HEK293T (cell line): ENCODE results near the gene LRPAP1.

Source experiments
- CTCF ChIA-PET: fragments of 350-600 bp; formaldehyde crosslinking; extraction: SDS; loops from one replicate; lab custom pipeline; 2021; ENCODE audit warnings: antibody characterized with exemption, inconsistent platforms; lab: Yijun Ruan, JAX
- POLR2A ChIA-PET: fragments of 350-600 bp; formaldehyde crosslinking; extraction: SDS; loops from one replicate; lab custom pipeline; 2020; ENCODE audit warnings: antibody characterized with exemption, inconsistent platforms; lab: Yijun Ruan, JAX
- DNase-seq: peaks from one replicate; pipeline ENCODE4 v3.0.0; 2012; ENCODE audit warnings: mixed read lengths; ENCODE audit errors: extremely low spot score
- ARNT ChIP-seq: fragments of 450-650 bp; IDR thresholded peaks from 2 replicates; pipeline ENCODE4 v1.6.1; 2017; ENCODE audit warnings: mild to moderate bottlenecking
- BHLHE40 ChIP-seq: fragments of 450-650 bp; IDR thresholded peaks from 2 replicates; pipeline ENCODE4 v1.6.1; 2016; ENCODE audit warnings: mild to moderate bottlenecking, moderate library complexity, borderline replicate concordance
- CTBP1 ChIP-seq: fragments of 450-650 bp; IDR thresholded peaks from 2 replicates; pipeline ENCODE4 v1.6.1; 2016; ENCODE audit warnings: borderline replicate concordance
- ELF4 ChIP-seq: fragments of 450-650 bp; IDR thresholded peaks from 2 replicates; pipeline ENCODE4 v1.6.1; 2017; ENCODE audit warnings: antibody characterized with exemption
- FOXA1 ChIP-seq: fragments of 450-650 bp; IDR thresholded peaks from 2 replicates; pipeline ENCODE4 v1.6.1; 2016; ENCODE audit warnings: mild to moderate bottlenecking
- FOXK2 ChIP-seq: fragments of 450-650 bp; IDR thresholded peaks from 2 replicates; pipeline ENCODE4 v1.6.1; 2016; ENCODE audit warnings: mild to moderate bottlenecking
- FOXM1 ChIP-seq: fragments of 450-650 bp; IDR thresholded peaks from 2 replicates; pipeline ENCODE4 v1.6.1; 2017; ENCODE audit warnings: mild to moderate bottlenecking, borderline replicate concordance
- HDGF ChIP-seq: fragments of 450-650 bp; IDR thresholded peaks from 2 replicates; pipeline ENCODE4 v1.6.1; 2017; ENCODE audit warnings: antibody characterized with exemption, borderline replicate concordance
- L3MBTL2 ChIP-seq: fragments of 450-650 bp; conservative IDR thresholded peaks from 2 replicates; pipeline ENCODE4 v1.6.1; 2016; ENCODE audit warnings: mild to moderate bottlenecking
- LEF1 ChIP-seq: fragments of 450-650 bp; IDR thresholded peaks from 2 replicates; pipeline ENCODE4 v1.6.1; 2017; ENCODE audit warnings: mild to moderate bottlenecking, borderline replicate concordance
- NFRKB ChIP-seq: fragments of 450-650 bp; IDR thresholded peaks from 2 replicates; pipeline ENCODE4 v1.6.1; 2016; ENCODE audit warnings: mild to moderate bottlenecking, moderate library complexity
- PKNOX1 ChIP-seq: fragments of 450-650 bp; IDR thresholded peaks from 2 replicates; pipeline ENCODE4 v1.6.1; 2016
- SP1 ChIP-seq: fragments of 450-650 bp; IDR thresholded peaks from 2 replicates; pipeline ENCODE4 v1.6.1; 2017
- SUZ12 ChIP-seq: fragments of 450-650 bp; IDR thresholded peaks from 2 replicates; pipeline ENCODE4 v1.6.1; 2016; ENCODE audit warnings: mild to moderate bottlenecking
- TARDBP ChIP-seq: fragments of 450-650 bp; IDR thresholded peaks from 2 replicates; pipeline ENCODE4 v1.6.1; 2016
- ZNF384 ChIP-seq: fragments of 450-650 bp; IDR thresholded peaks from 2 replicates; pipeline ENCODE4 v1.6.1; 2016

LRPAP1 gene

GRCh38 chr4:3478446-3479357 is 53.5 kb downstream of the LRPAP1 start:
- ChIA-PET CTCF (interaction anchor here (0.5 kb wide), 1 partner anchor 28 kb away, joined by 3 read pairs; no protein-coding TSS in a partner anchor), POLR2A (no interaction called here)
- no peak for DNase-seq
- TF ChIP-seq ZNF384 (no peak), L3MBTL2 (no peak), PKNOX1 (no peak), TARDBP (no peak), FOXA1 (no peak), ARNT (no peak), ELF4 (no peak), LEF1 (no peak), SP1 (no peak), CTBP1 (no peak), FOXK2 (no peak), BHLHE40 (no peak), FOXM1 (no peak), NFRKB (no peak)

GRCh38 chr4:3477750-3478430 is 54.3 kb downstream of the LRPAP1 start:
- ChIA-PET POLR2A (no interaction called here), CTCF (no interaction called here)
- DNase-seq = no peak
- TF ChIP-seq PKNOX1 (no peak), CTBP1 (no peak), NFRKB (no peak), HDGF (no peak), LEF1 (no peak), TARDBP (no peak), BHLHE40 (no peak), SP1 (no peak), ZNF384 (no peak), FOXM1 (no peak), ARNT (no peak), FOXK2 (no peak), SUZ12 (no peak), L3MBTL2 (no peak), ELF4 (no peak), FOXA1 (no peak)

- DNase-seq = no peak
- TF ChIP-seq L3MBTL2 (no peak), NFRKB (no peak), FOXM1 (no peak), TARDBP (no peak), ARNT (no peak), HDGF (no peak), SUZ12 (no peak), FOXA1 (no peak), PKNOX1 (no peak), CTBP1 (no peak)
- POLR2A ChIA-PET = no interaction called here
- CTCF ChIA-PET = no interaction called here
These were observed 55.1 kb downstream of the LRPAP1 start for GRCh38 chr4:3476936-3477749.

GRCh38 chr4:3476341-3476747 is 55.9 kb downstream of the LRPAP1 start:
- POLR2A ChIA-PET = no interaction called here
- no peak for DNase-seq

GRCh38 chr4:3475713-3476260 is 56.4 kb downstream of the LRPAP1 start:
- TF ChIP-seq LEF1 (no peak), L3MBTL2 (no peak), FOXK2 (no peak), ELF4 (no peak), TARDBP (no peak), PKNOX1 (no peak), BHLHE40 (no peak), SP1 (no peak), SUZ12 (no peak), HDGF (no peak), ZNF384 (no peak), ARNT (no peak)
- CTCF ChIA-PET = no interaction called here
- DNase-seq = no peak
- POLR2A ChIA-PET = no interaction called here

More at GRCh38 chr4:3476341-3476747, 55.9 kb downstream of the LRPAP1 start:
- TF ChIP-seq HDGF = no peak
- TF ChIP-seq ZNF384 = no peak
- CTCF ChIA-PET = no interaction called here
